Measurements from ENCODE around the gene ADCYAP1R1.

GRCh38 chr7:31067491-31067890 lies 15.4 kb downstream of the ADCYAP1R1 start:
- no peak for TF ChIP-seq CTCF (IDR thresholded peaks at IDR 0.05)
- no peak for TF ChIP-seq POLR2A (IDR thresholded peaks at IDR 0.05)
- no peak for TF ChIP-seq POLR2AphosphoS5 (IDR thresholded peaks at IDR 0.05)
